ENCODE measurements around the gene ELMO1. TPM values are rescaled to one million over a fixed set of nuclear protein-coding genes. Genes with fewer than 3 reads are reported as not detected.

The ELMO1 gene
- total RNA-seq, 2 donors from 2014 or later = 10.9 to 56.0 TPM

- TF ChIP-seq POLR2A (IDR thresholded peaks at IDR 0.05) (no peak), CTCF (IDR thresholded peaks at IDR 0.05) (no peak)
- peak; percentile 45 for ATAC-seq
- Histone ChIP-seq H3K27me3 (no peaks in the 10 kb centered on the region), H3K27ac (no peak overlapping the region), H3K4me3 (no peak overlapping the region), H3K36me3 (replicated peaks in 1 of 2; ENCODE audit: insufficient read depth in 1 of 2, low read depth in 2 of 2) (no peaks in the 10 kb centered on the region), H3K4me1 (no peaks in the 10 kb centered on the region), H3K9me3 (no peaks in the 10 kb centered on the region)
- WGBS, 2 donors = 56 to 64% methylated on average over 2 of the region's 2 CpGs
- intact Hi-C loops (cut with DNase I) = no loop called here
- DNase-seq = peak in 1 of 4 donors; percentile 24
These were observed 200.8 kb downstream of the ELMO1 start for GRCh38 chr7:37247861-37248260.

DNA sequence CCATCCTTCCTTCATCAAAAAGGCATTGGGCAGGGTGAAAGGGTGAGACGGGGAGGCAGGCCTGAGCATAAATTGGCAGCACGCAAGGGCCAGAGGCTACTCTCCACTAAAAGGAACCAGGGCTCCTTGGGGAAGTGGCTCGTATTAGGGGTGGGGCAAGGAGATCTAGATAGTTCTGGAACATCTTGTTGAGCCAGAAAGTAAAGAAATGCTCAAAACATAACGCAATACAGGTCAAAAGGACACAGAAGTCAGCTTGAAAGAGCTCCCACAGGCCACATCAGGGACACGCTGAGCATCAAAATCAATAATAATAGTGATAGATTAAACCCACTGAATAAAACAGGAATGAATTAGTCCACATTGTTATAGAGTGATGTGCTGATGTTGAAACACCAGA lies 203.1 kb downstream of the ELMO1 start:
- ATAC-seq = no peak
- no peaks in the 10 kb centered on the region for H3K27me3 ChIP-seq
- 67 to 84% methylated on average over 5 of the region's 5 CpGs for WGBS, 2 donors
- intact Hi-C loops (cut with DNase I) = no loop called here
- DNase-seq = peak in 1 of 4 donors; percentile 6
- no peaks in the 10 kb centered on the region for H3K36me3 ChIP-seq (replicated peaks in 1 of 2; ENCODE audit: insufficient read depth in 1 of 2, low read depth in 2 of 2)
- H3K4me3 ChIP-seq = no peak overlapping the region
- H3K27ac ChIP-seq = no peak overlapping the region
- TF ChIP-seq CTCF (IDR thresholded peaks at IDR 0.05) (no peak), POLR2A (IDR thresholded peaks at IDR 0.05) (no peak)
- H3K9me3 ChIP-seq = no peaks in the 10 kb centered on the region
- no peaks in the 10 kb centered on the region for H3K4me1 ChIP-seq

- intact Hi-C loops (cut with DNase I) = no loop called here
- WGBS, 2 donors = 63 to 70% methylated on average over 1 of the region's 1 CpG
- no peak for DNase-seq
- Histone ChIP-seq H3K9me3 (no peaks in the 10 kb centered on the region), H3K27me3 (no peaks in the 10 kb centered on the region), H3K27ac (no peak overlapping the region), H3K4me1 (no peaks in the 10 kb centered on the region), H3K36me3 (replicated peaks in 1 of 2; ENCODE audit: insufficient read depth in 1 of 2, low read depth in 2 of 2) (no peaks in the 10 kb centered on the region), H3K4me3 (no peak overlapping the region)
- TF ChIP-seq POLR2A (IDR thresholded peaks at IDR 0.05) (no peak), CTCF (IDR thresholded peaks at IDR 0.05) (no peak)
- no peak for ATAC-seq
These were observed 211.8 kb downstream of the ELMO1 start for GRCh38 chr7:37236906-37237305.

DNA sequence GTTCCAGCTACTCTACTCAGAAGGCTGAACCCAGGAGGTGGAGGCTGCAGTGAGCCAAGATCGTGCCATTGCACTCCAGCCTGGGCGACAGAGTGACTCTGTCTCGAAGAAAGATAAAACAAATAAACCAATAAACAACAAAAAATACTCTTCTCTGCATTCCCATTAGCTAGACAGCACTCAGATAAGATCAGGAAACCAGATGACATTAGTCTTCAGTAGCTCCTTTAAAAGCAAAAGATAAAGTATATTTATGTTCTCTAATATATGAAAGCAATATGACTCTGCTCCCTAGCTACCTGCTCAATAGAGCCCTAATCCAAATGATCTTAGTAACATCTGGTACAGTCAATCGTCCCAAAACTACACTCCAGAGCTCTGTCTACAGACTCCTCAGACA lies 212.9 kb downstream of the ELMO1 start:
- intact Hi-C loops (cut with DNase I) = no loop called here
- no peak overlapping the region for H3K27ac ChIP-seq
- no peak for ATAC-seq

More for the DNA sequence above, 212.9 kb downstream of the ELMO1 start:
- H3K9me3 ChIP-seq = no peaks in the 10 kb centered on the region
- no peak for TF ChIP-seq CTCF (IDR thresholded peaks at IDR 0.05)
- no peak for TF ChIP-seq POLR2A (IDR thresholded peaks at IDR 0.05)
- WGBS, 2 donors = 45 to 57% methylated on average over 4 of the region's 4 CpGs
- H3K4me3 ChIP-seq = no peak overlapping the region
- no peak for DNase-seq
- no peaks in the 10 kb centered on the region for H3K36me3 ChIP-seq (replicated peaks in 1 of 2; ENCODE audit: insufficient read depth in 1 of 2, low read depth in 2 of 2)
- H3K4me1 ChIP-seq = no peaks in the 10 kb centered on the region
- H3K27me3 ChIP-seq = no peaks in the 10 kb centered on the region

Measured in body of pancreas (tissue), 4 donors.